Upper lobe of left lung (tissue), 6 donors: Measurements from ENCODE around the gene IFT43. TPM values are rescaled to one million over a fixed set of nuclear protein-coding genes. Genes with fewer than 3 reads are reported as not detected.

Experiments used
- ATAC-seq, 2 donors: fragments of 200-7000 bp; cut with Tn5 transposase; one replicate each; pipeline ENCODE4 v1.9.1; 2022; ENCODE audit warnings: mild to moderate bottlenecking in 2 of 2, moderate library complexity in 2 of 2; ENCODE audit not compliant: low FRiP score in 2 of 2
- DNase-seq, 2 donors: peaks; one replicate each; pipeline ENCODE4 v3.0.0-alpha.2; 2019 to 2020
- H3K27ac ChIP-seq, 4 donors: fragments of 200-600 bp; sonication (generic); one replicate each; pipeline ENCODE4 v1.5.1; 2016 to 2019
- H3K27me3 ChIP-seq, 4 donors: fragments of 200-600 bp; sonication (generic); one replicate each; pipeline ENCODE4 v1.5.1; 2017 to 2019
- H3K36me3 ChIP-seq, 4 donors: fragments of 200-600 bp; sonication (generic); one replicate each; pipeline ENCODE4 v1.5.1; 2016 to 2019
- H3K4me1 ChIP-seq, 4 donors: fragments of 200-600 bp; sonication (generic); one replicate each; pipeline ENCODE4 v1.5.1; 2018 to 2019
- H3K4me3 ChIP-seq, 4 donors: fragments of 200-600 bp; sonication (generic); one replicate each; pipeline ENCODE4 v1.5.1; 2017 to 2019; ENCODE audit warnings: mild to moderate bottlenecking in 2 of 4, moderate library complexity in 1 of 4
- H3K9me3 ChIP-seq, 4 donors: fragments of 200-600 bp; sonication (generic); one replicate each; pipeline ENCODE4 v1.5.1; 2018 to 2019
- CTCF ChIP-seq, 6 experiments: fragments of 450-650 bp in 4 of 6; fragments of 200-600 bp in 2 of 6; sonication (generic) in 2 of 6; IDR thresholded peaks; one replicate each; pipeline ENCODE4 v1.5.1; 2016 to 2019; ENCODE audit warnings: antibody characterized with exemption in 6 of 6
- EP300 ChIP-seq, 4 donors: sonication (generic); formaldehyde crosslinking; IDR thresholded peaks; one replicate each; pipeline ENCODE4 v1.5.1; 2017; ENCODE audit warnings: antibody characterized with exemption in 4 of 4, control low read depth in 2 of 4
- POLR2A ChIP-seq, 4 donors: fragments of 450-650 bp; IDR thresholded peaks; one replicate each; pipeline ENCODE4 v1.5.1; 2016 to 2017; ENCODE audit warnings: antibody characterized with exemption in 4 of 4, mild to moderate bottlenecking in 2 of 4
- POLR2AphosphoS5 ChIP-seq, 2 donors: sonication (generic); formaldehyde crosslinking; IDR thresholded peaks; one replicate each; pipeline ENCODE4 v1.5.1; 2017; ENCODE audit warnings: antibody characterized with exemption in 2 of 2
- WGBS, 2 donors: methylation state at CpG; one replicate each; pipeline ENCODE4 v1.1.5; 2017 to 2018; 5-methylcytosine and 5-hydroxymethylcytosine counted together
- total RNA-seq, 6 donors: library from RNA; depleted of rRNA in 4 of 6; stranded (reverse); fragments of >200 nt in 4 of 6; gene quantifications; one replicate each; pipeline versions ENCODE4 v1.1.0 to v1.2.1, GENCODE V29; 2016 to 2021
- donor health status: DM: no; HTN: no; CAD: no; lungs with moderate emphysema.
- donor health status: DM: no; HTN: yes; CAD: no; lungs with severe emphysema.

IFT43 gene
- total RNA-seq, 6 donors from 2014 or later: 16.0 to 44.4 (median 34.9) TPM

GRCh38 chr14:75995372-75996041, 9.9 kb downstream of the IFT43 start:
- 70 to 72% methylated on average over 17 of the region's 17 CpGs for WGBS, 2 donors
- ATAC-seq (peak; percentile 74 to 89), DNase-seq (peak in 1 of 2 donors; percentile 60)
- H3K27me3 ChIP-seq: no peaks in the 10 kb centered on the region
- H3K36me3 ChIP-seq: peaks cover 0 to 35% (median 8%) of the 10 kb centered on the region in 4 donors
- H3K4me3 ChIP-seq: no peak overlapping the region
- TF ChIP-seq CTCF (IDR thresholded peaks at IDR 0.05): no peak
- TF ChIP-seq POLR2AphosphoS5 (IDR thresholded peaks at IDR 0.05): peak; percentile 21 to 55
- no peak for TF ChIP-seq POLR2A (IDR thresholded peaks at IDR 0.05)
- TF ChIP-seq EP300 (IDR thresholded peaks at IDR 0.05): peak in 2 of 4 donors; percentile 18 to 19
- H3K4me1 ChIP-seq: no peaks in the 10 kb centered on the region
- peak overlapping the region; percentile 41 to 56 (median 54) for H3K27ac ChIP-seq
- no peaks in the 10 kb centered on the region for H3K9me3 ChIP-seq

GRCh38 chr14:75996488-75996887, 10.9 kb downstream of the IFT43 start:
- 67 to 77% methylated on average over 1 of the region's 1 CpG for WGBS, 2 donors
- H3K27ac ChIP-seq: peak overlapping the region in 1 of 4 donors; percentile 41

GRCh38 chr14:75999511-76000190, 14.1 kb downstream of the IFT43 start:
- Histone ChIP-seq H3K4me3 (no peak overlapping the region), H3K36me3 (peaks cover 0 to 41% (median 15%) of the 10 kb centered on the region in 4 donors), H3K4me1 (no peaks in the 10 kb centered on the region), H3K27me3 (no peaks in the 10 kb centered on the region), H3K27ac (no peak overlapping the region), H3K9me3 (peaks cover 0 to 3% (median under 1%) of the 10 kb centered on the region in 4 donors)
- 83 to 88% methylated on average over 6 of the region's 6 CpGs for WGBS, 2 donors
- TF ChIP-seq CTCF (IDR thresholded peaks at IDR 0.05) (no peak), POLR2A (IDR thresholded peaks at IDR 0.05) (no peak)
- ATAC-seq (peak in 1 of 2 donors; percentile 44), DNase-seq (no peak)

More at GRCh38 chr14:75996488-75996887, 10.9 kb downstream of the IFT43 start:
- ATAC-seq (no peak), DNase-seq (no peak)
- TF ChIP-seq POLR2A (IDR thresholded peaks at IDR 0.05) (no peak), POLR2AphosphoS5 (IDR thresholded peaks at IDR 0.05) (no peak), CTCF (IDR thresholded peaks at IDR 0.05) (no peak), EP300 (IDR thresholded peaks at IDR 0.05) (no peak)
- no peaks in the 10 kb centered on the region for H3K27me3 ChIP-seq
- peaks cover 0 to 42% (median 9%) of the 10 kb centered on the region in 4 donors for H3K36me3 ChIP-seq
- H3K9me3 ChIP-seq: no peaks in the 10 kb centered on the region
- H3K4me3 ChIP-seq: no peak overlapping the region
- H3K4me1 ChIP-seq: no peaks in the 10 kb centered on the region

- Histone ChIP-seq H3K4me3 (no peak overlapping the region), H3K27ac (no peak overlapping the region), H3K27me3 (no peaks in the 10 kb centered on the region), H3K9me3 (peaks cover 0 to 8% (median 5%) of the 10 kb centered on the region in 4 donors), H3K4me1 (no peaks in the 10 kb centered on the region), H3K36me3 (peaks cover 0 to 57% (median 24%) of the 10 kb centered on the region in 4 donors)
- TF ChIP-seq POLR2A (IDR thresholded peaks at IDR 0.05) (no peak), POLR2AphosphoS5 (IDR thresholded peaks at IDR 0.05) (no peak), CTCF (IDR thresholded peaks at IDR 0.05) (no peak), EP300 (IDR thresholded peaks at IDR 0.05) (no peak)
- ATAC-seq (no peak), DNase-seq (no peak)
- 88 to 97% methylated on average over 1 of the region's 1 CpG for WGBS, 2 donors
Observed at GRCh38 chr14:76002383-76002782, 16.8 kb downstream of the IFT43 start.
